ENCODE measurements around the gene SEMA4D.

The SEMA4D gene

GRCh38 chr9:89458768-89459496 is 39.0 kb downstream of the SEMA4D start:
- H3K4me3 ChIP-seq (ENCODE audit: low read depth, low read length), result no peak overlapping the region
- DNase-seq (ENCODE audit: low read depth, low spot score), result no peak
- no peak for TF ChIP-seq CTCF (IDR thresholded peaks at IDR 0.05; ENCODE audit: low read depth, low read length)
- in situ Hi-C loops (cut with HindIII; ENCODE audit: low sequenced_read_pairs), result no loop called here

DNA sequence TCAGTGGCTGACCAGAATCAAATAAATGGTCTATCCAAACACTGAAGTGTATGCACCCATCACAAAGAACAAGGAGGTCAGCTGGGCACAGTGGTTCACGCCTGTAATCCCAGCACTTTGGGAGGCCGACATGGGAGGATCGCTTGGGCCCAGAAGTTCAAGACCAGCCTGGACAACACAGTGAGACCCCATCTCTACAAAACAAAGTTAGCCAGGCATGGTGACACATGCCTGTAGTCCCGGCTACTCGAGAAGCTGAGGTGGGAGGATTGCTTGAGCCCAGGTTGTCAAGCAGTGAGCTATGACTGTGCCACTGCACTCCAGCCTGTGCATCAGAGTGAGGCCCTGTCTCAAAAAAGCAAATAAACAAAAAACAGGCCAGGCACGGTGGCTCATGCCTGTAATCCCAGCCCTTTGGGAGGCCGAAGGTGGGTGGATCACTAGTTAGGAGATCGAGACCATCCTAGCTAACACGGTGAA is 40.5 kb downstream of the SEMA4D start:
- in situ Hi-C loops (cut with HindIII; ENCODE audit: low sequenced_read_pairs), result no loop called here
- no peak for TF ChIP-seq CTCF (IDR thresholded peaks at IDR 0.05; ENCODE audit: low read depth, low read length)
- no peak for DNase-seq (ENCODE audit: low read depth, low spot score)
- H3K4me3 ChIP-seq (ENCODE audit: low read depth, low read length), result no peak overlapping the region

GRCh38 chr9:89455356-89455824 is 42.5 kb downstream of the SEMA4D start:
- no peak for DNase-seq (ENCODE audit: low read depth, low spot score)
- in situ Hi-C loops (cut with HindIII; ENCODE audit: low sequenced_read_pairs), result no loop called here
- no peak for TF ChIP-seq CTCF (IDR thresholded peaks at IDR 0.05; ENCODE audit: low read depth, low read length)
- no peak overlapping the region for H3K4me3 ChIP-seq (ENCODE audit: low read depth, low read length)

- TF ChIP-seq CTCF (IDR thresholded peaks at IDR 0.05; ENCODE audit: low read depth, low read length), result no peak
- in situ Hi-C loops (cut with HindIII; ENCODE audit: low sequenced_read_pairs), result no loop called here
- no peak for DNase-seq (ENCODE audit: low read depth, low spot score)
- no peak overlapping the region for H3K4me3 ChIP-seq (ENCODE audit: low read depth, low read length)
These were observed 43.2 kb downstream of the SEMA4D start for GRCh38 chr9:89454498-89455355.

- in situ Hi-C loops (cut with HindIII; ENCODE audit: low sequenced_read_pairs), result no loop called here
- no peak for DNase-seq (ENCODE audit: low read depth, low spot score)
- TF ChIP-seq CTCF (IDR thresholded peaks at IDR 0.05; ENCODE audit: low read depth, low read length), result no peak
- no peak overlapping the region for H3K4me3 ChIP-seq (ENCODE audit: low read depth, low read length)
These were observed 44.5 kb downstream of the SEMA4D start for GRCh38 chr9:89453452-89453851.

DNA sequence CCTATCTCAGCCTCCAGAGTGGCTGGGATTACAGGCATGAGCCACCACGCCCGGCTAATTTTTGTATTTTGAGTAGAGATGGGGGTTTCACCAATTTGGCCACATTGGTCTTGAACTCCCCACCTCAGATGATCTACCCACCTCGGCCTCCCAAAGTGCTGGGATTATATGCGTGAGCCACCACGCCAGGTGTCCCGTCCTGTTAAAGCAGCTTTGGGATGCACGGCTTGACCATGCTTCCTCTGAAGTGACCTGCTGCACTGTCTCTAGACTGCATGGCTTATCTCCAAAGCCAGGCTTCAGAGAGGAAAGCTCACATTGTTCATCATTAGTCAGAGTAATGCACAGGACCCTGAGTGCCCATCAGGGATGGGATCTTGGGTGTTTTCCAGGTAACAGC is 45.4 kb downstream of the SEMA4D start:
- no peak overlapping the region for H3K4me3 ChIP-seq (ENCODE audit: low read depth, low read length)
- DNase-seq (ENCODE audit: low read depth, low spot score), result no peak
- in situ Hi-C loops (cut with HindIII; ENCODE audit: low sequenced_read_pairs), result no loop called here
- no peak for TF ChIP-seq CTCF (IDR thresholded peaks at IDR 0.05; ENCODE audit: low read depth, low read length)

All from astrocyte of the spinal cord (primary cell).